HG03196 (cell line): ENCODE data around the gene SKAP1.
"Not testable (repeated sequence)": the region's sequence is repeated elsewhere in the genome, so short reads cannot be mapped to it uniquely, and the experiment has no call there.

Experiments used
- ATAC-seq: cut with Tn5 transposase; IDR thresholded peaks from one replicate; pipeline ENCODE4 v1.9.1; 2021; ENCODE audit not compliant: unreplicated experiment

SKAP1 gene

GRCh38 chr17:48416971-48417370 is 13.0 kb downstream of the SKAP1 start:
- ATAC-seq, result no peak

- no peak for ATAC-seq
These were observed 16.2 kb downstream of the SKAP1 start for GRCh38 chr17:48413613-48414405.

- no peak for ATAC-seq
These were observed 17.2 kb downstream of the SKAP1 start for GRCh38 chr17:48412841-48413240.

GRCh38 chr17:48410821-48411220 is 19.2 kb downstream of the SKAP1 start:
- ATAC-seq, result not testable (repeated sequence)

GRCh38 chr17:48409607-48410006 is 20.4 kb downstream of the SKAP1 start:
- ATAC-seq, result no peak

- ATAC-seq, result no peak
These were observed 23.0 kb downstream of the SKAP1 start for GRCh38 chr17:48406936-48407567.

GRCh38 chr17:48394821-48395220 is 35.2 kb downstream of the SKAP1 start:
- ATAC-seq, result no peak

GRCh38 chr17:48393283-48393682 is 36.7 kb downstream of the SKAP1 start:
- no peak for ATAC-seq

- no peak for ATAC-seq
These were observed 37.2 kb downstream of the SKAP1 start for GRCh38 chr17:48392857-48393256.

- no peak for ATAC-seq
These were observed 38.6 kb downstream of the SKAP1 start for GRCh38 chr17:48391444-48391843.

GRCh38 chr17:48389903-48390302 is 40.1 kb downstream of the SKAP1 start:
- ATAC-seq, result no peak

- ATAC-seq, result no peak
These were observed 40.9 kb downstream of the SKAP1 start for GRCh38 chr17:48388955-48389743.

- ATAC-seq, result no peak
These were observed 43.2 kb downstream of the SKAP1 start for GRCh38 chr17:48386826-48387225.

- ATAC-seq, result no peak
These were observed 44.7 kb downstream of the SKAP1 start for GRCh38 chr17:48385319-48385718.

GRCh38 chr17:48384164-48384563 is 45.9 kb downstream of the SKAP1 start:
- ATAC-seq, result no peak

- ATAC-seq, result no peak
These were observed 47.0 kb downstream of the SKAP1 start for GRCh38 chr17:48382989-48383388.

GRCh38 chr17:48378708-48379392 is 51.2 kb downstream of the SKAP1 start:
- ATAC-seq, result no peak

- ATAC-seq, result no peak
These were observed 51.8 kb downstream of the SKAP1 start for GRCh38 chr17:48378238-48378637.

GRCh38 chr17:48376682-48377325 is 53.2 kb downstream of the SKAP1 start:
- ATAC-seq, result no peak

- no peak for ATAC-seq
These were observed 54.7 kb downstream of the SKAP1 start for GRCh38 chr17:48375356-48375755.
